ENCODE measurements around the gene TMEM37.

GRCh38 chr2:119425119-119425405 is 6.6 kb upstream of the TMEM37 start:
- no peak for TF ChIP-seq CTCF (IDR thresholded peaks at IDR 0.05)
- TF ChIP-seq EP300 (IDR thresholded peaks at IDR 0.05): no peak
- TF ChIP-seq POLR2A (IDR thresholded peaks at IDR 0.05): no peak
